Cardiac muscle cell (in vitro differentiated cells and primary cell): Measurements from ENCODE around the gene SLC7A14. TPM values are rescaled to one million over a fixed set of nuclear protein-coding genes. Genes with fewer than 3 reads are reported as not detected.

Experiments
- DNase-seq, 2 donors: peaks; one replicate each; pipeline versions ENCODE4 v3.0.0 to v3.0.0-alpha.2; 2010 to 2017; ENCODE audit warnings: low read depth in 1 of 2, low spot score in 1 of 2
- H3K27ac ChIP-seq: fragments of 200-600 bp; sonication (generic); 2 replicates; pipeline ENCODE4 v1.5.1; 2016
- H3K27me3 ChIP-seq: fragments of 200-600 bp; sonication (generic); 2 replicates; pipeline ENCODE4 v1.6.0; 2016; ENCODE audit warnings: control low read depth
- H3K36me3 ChIP-seq: fragments of 200-600 bp; sonication (generic); 2 replicates; pipeline ENCODE4 v1.5.1; 2016; ENCODE audit warnings: control low read depth
- H3K4me1 ChIP-seq: fragments of 200-600 bp; sonication (generic); 2 replicates; pipeline ENCODE4 v1.8.1; 2017; ENCODE audit warnings: low read depth, mild to moderate bottlenecking, mixed run types
- H3K4me3 ChIP-seq: fragments of 200-600 bp; sonication (generic); 2 replicates; pipeline ENCODE4 v1.5.1; 2016; ENCODE audit warnings: mild to moderate bottlenecking
- H3K9me3 ChIP-seq: fragments of 200-600 bp; sonication (generic); 2 replicates; pipeline ENCODE4 v1.5.1; 2017; ENCODE audit warnings: low read depth, mild to moderate bottlenecking, control low read depth
- polyA plus RNA-seq: library from polyadenylated mRNA; unstranded; fragments of >200 nt; fragmentation: Nextera tagmentation; extraction: Ambion mirVana; gene quantifications from 2 replicates; pipeline ENCODE4 v1.2.1, GENCODE V29; 2016
- total RNA-seq: library from RNA; depleted of rRNA; stranded (reverse); fragments of >200 nt; gene quantifications from 2 replicates; pipeline ENCODE4 v1.2.3, GENCODE V29; 2016
- TF ChIP-seq, protein P1 (sequence below): IDR thresholded peaks from 2 replicates; pipeline ENCODE4 v1.5.1; 2012; ENCODE audit warnings: low read depth, mild to moderate bottlenecking, low read length

The SLC7A14 gene
- total and polyA plus RNA-seq, 2 experiments from 2014 or later: not detected

- TF ChIP-seq, protein P1, sequence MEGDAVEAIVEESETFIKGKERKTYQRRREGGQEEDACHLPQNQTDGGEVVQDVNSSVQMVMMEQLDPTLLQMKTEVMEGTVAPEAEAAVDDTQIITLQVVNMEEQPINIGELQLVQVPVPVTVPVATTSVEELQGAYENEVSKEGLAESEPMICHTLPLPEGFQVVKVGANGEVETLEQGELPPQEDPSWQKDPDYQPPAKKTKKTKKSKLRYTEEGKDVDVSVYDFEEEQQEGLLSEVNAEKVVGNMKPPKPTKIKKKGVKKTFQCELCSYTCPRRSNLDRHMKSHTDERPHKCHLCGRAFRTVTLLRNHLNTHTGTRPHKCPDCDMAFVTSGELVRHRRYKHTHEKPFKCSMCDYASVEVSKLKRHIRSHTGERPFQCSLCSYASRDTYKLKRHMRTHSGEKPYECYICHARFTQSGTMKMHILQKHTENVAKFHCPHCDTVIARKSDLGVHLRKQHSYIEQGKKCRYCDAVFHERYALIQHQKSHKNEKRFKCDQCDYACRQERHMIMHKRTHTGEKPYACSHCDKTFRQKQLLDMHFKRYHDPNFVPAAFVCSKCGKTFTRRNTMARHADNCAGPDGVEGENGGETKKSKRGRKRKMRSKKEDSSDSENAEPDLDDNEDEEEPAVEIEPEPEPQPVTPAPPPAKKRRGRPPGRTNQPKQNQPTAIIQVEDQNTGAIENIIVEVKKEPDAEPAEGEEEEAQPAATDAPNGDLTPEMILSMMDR: no peak
- H3K36me3 ChIP-seq: no peaks in the 10 kb centered on the region
- H3K27ac ChIP-seq: no peak overlapping the region
- H3K4me3 ChIP-seq: no peak overlapping the region
- peak in 1 of 2 donors; percentile 58 for DNase-seq
- no peaks in the 10 kb centered on the region for H3K9me3 ChIP-seq
- H3K4me1 ChIP-seq: no peaks in the 10 kb centered on the region
- H3K27me3 ChIP-seq: no peaks in the 10 kb centered on the region
These were observed 92.1 kb downstream of the SLC7A14 start for GRCh38 chr3:170493712-170494182.

- H3K4me1 ChIP-seq: no peaks in the 10 kb centered on the region
- H3K36me3 ChIP-seq: no peaks in the 10 kb centered on the region
- no peak overlapping the region for H3K27ac ChIP-seq
- no peaks in the 10 kb centered on the region for H3K9me3 ChIP-seq
- H3K4me3 ChIP-seq: no peak overlapping the region
- TF ChIP-seq, protein P1: no peak
- no peaks in the 10 kb centered on the region for H3K27me3 ChIP-seq
- no peak for DNase-seq
These were observed 94.0 kb downstream of the SLC7A14 start for GRCh38 chr3:170491901-170492300.

DNA sequence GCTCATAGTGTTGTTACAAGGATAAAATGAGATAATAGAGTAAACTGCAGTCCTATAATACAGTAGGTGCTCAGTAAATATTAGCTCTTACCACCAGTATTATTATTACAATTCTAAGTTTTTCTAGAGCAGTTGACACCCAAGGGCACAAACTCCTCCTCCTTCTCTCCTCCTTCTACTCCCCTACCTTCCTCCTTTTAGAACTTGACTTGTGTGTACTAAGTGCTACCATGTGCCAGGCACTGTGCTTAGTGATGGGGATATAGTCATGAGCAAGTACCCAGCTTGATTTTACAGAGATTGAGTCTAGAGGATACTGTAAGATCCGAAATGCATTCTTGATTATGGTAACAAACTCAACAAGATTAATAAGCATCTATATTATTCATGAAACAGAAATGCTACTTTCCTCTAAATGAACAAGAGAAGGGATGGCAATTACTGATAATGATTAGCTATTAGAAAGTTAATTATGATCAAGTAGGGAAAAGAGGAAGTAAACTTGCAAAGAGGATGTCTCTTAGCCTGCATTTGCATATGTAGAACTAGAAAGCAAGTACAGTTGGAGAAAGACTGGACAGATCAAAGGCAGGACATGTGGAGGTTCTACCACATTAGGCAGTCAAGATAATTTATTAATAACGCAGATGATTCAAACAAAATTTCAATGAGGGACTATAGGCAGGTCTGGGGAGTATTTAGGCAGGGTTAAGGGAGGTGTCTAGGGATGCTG is 94.9 kb downstream of the SLC7A14 start:
- no peaks in the 10 kb centered on the region for H3K27me3 ChIP-seq
- H3K27ac ChIP-seq: no peak overlapping the region
- no peaks in the 10 kb centered on the region for H3K36me3 ChIP-seq
- no peaks in the 10 kb centered on the region for H3K4me1 ChIP-seq
- H3K9me3 ChIP-seq: no peaks in the 10 kb centered on the region
- no peak for DNase-seq
- TF ChIP-seq, protein P1: no peak
- no peak overlapping the region for H3K4me3 ChIP-seq

GRCh38 chr3:170488802-170489201 is 97.1 kb downstream of the SLC7A14 start:
- no peaks in the 10 kb centered on the region for H3K36me3 ChIP-seq
- H3K27ac ChIP-seq: no peak overlapping the region
- peak in 1 of 2 donors; percentile 91 for DNase-seq
- no peaks in the 10 kb centered on the region for H3K4me1 ChIP-seq
- no peaks in the 10 kb centered on the region for H3K27me3 ChIP-seq
- TF ChIP-seq, protein P1: peak; percentile 6
- H3K9me3 ChIP-seq: no peaks in the 10 kb centered on the region
- no peak overlapping the region for H3K4me3 ChIP-seq

DNA sequence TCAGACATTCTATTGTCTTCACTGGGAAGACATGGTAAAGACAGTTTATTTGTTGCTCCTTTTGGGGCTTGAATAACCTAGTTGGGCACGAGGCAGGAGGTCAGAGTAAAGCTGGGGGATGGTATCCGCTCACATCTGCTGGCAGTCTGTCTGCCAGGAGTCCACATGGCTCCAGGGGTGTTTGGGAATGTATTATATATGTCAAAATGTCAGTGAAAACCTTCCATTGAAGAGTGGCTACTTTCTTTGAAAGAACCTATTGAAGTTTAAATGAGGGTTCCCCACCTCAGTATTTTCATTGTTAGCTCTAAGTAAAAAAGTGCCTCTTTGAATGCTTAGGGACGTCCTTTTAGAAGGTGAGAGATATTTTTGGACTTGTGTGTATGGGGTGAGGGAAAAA is 98.8 kb downstream of the SLC7A14 start:
- Histone ChIP-seq H3K4me3 (no peak overlapping the region), H3K9me3 (no peaks in the 10 kb centered on the region), H3K27me3 (no peaks in the 10 kb centered on the region), H3K27ac (no peak overlapping the region), H3K36me3 (no peaks in the 10 kb centered on the region), H3K4me1 (no peaks in the 10 kb centered on the region)
- TF ChIP-seq, protein P1: no peak
- no peak for DNase-seq
